MCF 10A (cell line): ENCODE measurements around the gene FAM181A. TPM values are rescaled to one million over a fixed set of nuclear protein-coding genes. Genes with fewer than 3 reads are reported as not detected.

Source experiments
- BruUV-seq: library from RNA; stranded (reverse); fragments of 400-500 nt; replicated peaks from 2 replicates; lab custom pipeline; 2021; lab: Mats Ljungman, UMichigan
- CTCF ChIA-PET: fragments of 300-600 bp; sonication (Branson Sonifier 250); formaldehyde crosslinking; extraction: SDS; loops from one replicate; lab custom pipeline; 2021; ENCODE audit warnings: antibody characterized with exemption, inconsistent platforms; lab: Yijun Ruan, JAX
- POLR2A ChIA-PET: fragments of 300-600, 350-650 bp; sonication (Branson Sonifier 250); formaldehyde crosslinking; extraction: SDS; loops from one replicate; lab custom pipeline; 2020; ENCODE audit warnings: antibody characterized with exemption, inconsistent platforms; lab: Yijun Ruan, JAX
- DNase-seq: peaks from one replicate; pipeline ENCODE4 v3.0.0-alpha.2; 2018; ENCODE audit not compliant: unreplicated experiment
- H3K27ac Mint-ChIP-seq: one replicate; pipeline ENCODE4 v1.8.0; 2022; ENCODE audit warnings: mild to moderate bottlenecking, low read depth, mixed read lengths; ENCODE audit not compliant: unreplicated experiment
- H3K27me3 Mint-ChIP-seq: one replicate; pipeline ENCODE4 v1.8.0; 2022; ENCODE audit warnings: mixed read lengths; ENCODE audit not compliant: insufficient read depth, unreplicated experiment
- H3K36me3 Mint-ChIP-seq: one replicate; pipeline ENCODE4 v1.8.0; 2022; ENCODE audit warnings: mild to moderate bottlenecking, moderate library complexity, mixed read lengths; ENCODE audit not compliant: insufficient read depth, unreplicated experiment
- H3K4me1 Mint-ChIP-seq: one replicate; pipeline ENCODE4 v1.8.0; 2022; ENCODE audit warnings: mixed read lengths; ENCODE audit not compliant: insufficient read depth, unreplicated experiment
- H3K4me3 Mint-ChIP-seq: one replicate; pipeline ENCODE4 v1.8.0; 2022; ENCODE audit warnings: mild to moderate bottlenecking, moderate library complexity, mixed read lengths; ENCODE audit not compliant: unreplicated experiment
- H3K9me3 Mint-ChIP-seq: one replicate; pipeline ENCODE4 v1.8.0; 2022; ENCODE audit warnings: mixed read lengths; ENCODE audit not compliant: unreplicated experiment
- CTCF ChIP-seq: fragments of 200-600 bp; IDR thresholded peaks from one replicate; pipeline ENCODE4 v1.8.0; 2022; ENCODE audit warnings: antibody characterized with exemption, mild to moderate bottlenecking; ENCODE audit not compliant: unreplicated experiment
- intact Hi-C: fragments of 100-400 bp; cut with micrococcal nuclease; formaldehyde crosslinking; loops from 2 replicates; pipeline ENCODE4 v1.14.1; 2022
- total RNA-seq: library from RNA; stranded (reverse); gene quantifications from 2 replicates; pipeline ENCODE4 v1.2.3, GENCODE V29; 2022

Gene FAM181A
- total RNA-seq, 1 experiment from 2014 or later = not detected

GRCh38 chr14:93969082-93969828 is 42.1 kb downstream of the FAM181A start:
- no peak for DNase-seq
- Mint-ChIP-seq H3K4me1 (peaks cover 13% of the 10 kb centered on the region), H3K27me3 (no peaks in the 10 kb centered on the region), H3K27ac (no peak overlapping the region), H3K9me3 (peaks cover 8% of the 10 kb centered on the region), H3K36me3 (no peaks in the 10 kb centered on the region), H3K4me3 (no peak overlapping the region)
- intact Hi-C loops = no loop called here
- ChIA-PET CTCF (interaction anchor here (0.6 to 0.8 kb wide), 2 partner anchors 29 to 32 kb away, joined by 3 to 4 read pairs; no protein-coding TSS in a partner anchor), POLR2A (no interaction called here)
- no TSS peak for BruUV-seq
- no peak for TF ChIP-seq CTCF

GRCh38 chr14:93970585-93970964 is 43.4 kb downstream of the FAM181A start:
- peaks cover 5% of the 10 kb centered on the region for H3K27me3 Mint-ChIP-seq
- CTCF ChIA-PET = interaction anchor here (0.7 to 1.3 kb wide), 3 partner anchors 9 to 984 kb away, joined by 3 to 7 read pairs (median 3); no protein-coding TSS in a partner anchor
- no peaks in the 10 kb centered on the region for H3K36me3 Mint-ChIP-seq
- BruUV-seq = no TSS peak
- peaks cover 5% of the 10 kb centered on the region for H3K4me1 Mint-ChIP-seq
- H3K9me3 Mint-ChIP-seq = no peaks in the 10 kb centered on the region
- intact Hi-C loops = loop anchor here (1.0 kb wide), 1 partner anchor 31 kb away; no protein-coding TSS in a partner anchor
- H3K27ac Mint-ChIP-seq = no peak overlapping the region
- POLR2A ChIA-PET = no interaction called here
- no peak overlapping the region for H3K4me3 Mint-ChIP-seq
- peak; percentile 26 for TF ChIP-seq CTCF
- peak; percentile 61 for DNase-seq

- intact Hi-C loops = loop anchor here (1.0 kb wide), 1 partner anchor 32 kb away; no protein-coding TSS in a partner anchor
- no peak overlapping the region for H3K4me3 Mint-ChIP-seq
- POLR2A ChIA-PET = no interaction called here
These were observed 44.0 kb downstream of the FAM181A start for GRCh38 chr14:93970965-93971634.

More at GRCh38 chr14:93970965-93971634, 44.0 kb downstream of the FAM181A start:
- H3K4me1 Mint-ChIP-seq = peaks cover under 1% of the 10 kb centered on the region
- no peaks in the 10 kb centered on the region for H3K36me3 Mint-ChIP-seq
- CTCF ChIA-PET = interaction anchor here (1.3 kb wide), 1 partner anchor 10 kb away, joined by 7 read pairs; no protein-coding TSS in a partner anchor
- TF ChIP-seq CTCF = no peak
- no peak for DNase-seq
- peaks cover 10% of the 10 kb centered on the region for H3K27me3 Mint-ChIP-seq
- BruUV-seq = no TSS peak
- no peaks in the 10 kb centered on the region for H3K9me3 Mint-ChIP-seq
- H3K27ac Mint-ChIP-seq = no peak overlapping the region
